H1 (cell line): ENCODE results near the gene CAMSAP3. TPM values are rescaled to one million over a fixed set of nuclear protein-coding genes. Genes with fewer than 3 reads are reported as not detected.

Experiments
- CTCF ChIA-PET: fragments of 300-600 bp; sonication (Branson Sonifier 250); formaldehyde crosslinking; loops from one replicate; lab custom pipeline; 2021; ENCODE audit not compliant: partially characterized antibody; lab: Charles Lee
- POLR2A ChIA-PET: fragments of 300-600 bp; sonication (Branson Sonifier 250); formaldehyde crosslinking; loops from one replicate; lab custom pipeline; 2021; ENCODE audit warnings: inconsistent platforms; ENCODE audit not compliant: partially characterized antibody; lab: Charles Lee
- DNase-seq, 2 experiments: peaks; one replicate each; pipeline versions ENCODE4 v3.0.0 to v3.0.0-alpha.2; 2010 to 2022; ENCODE audit warnings: low spot score in 2 of 2, low read depth in 1 of 2, mixed read lengths in 1 of 2
- FAIRE-seq: peaks from 2 replicates; lab custom pipeline; 2011; peaks lifted over from hg19 to GRCh38; lab: Jason Lieb, UNC
- H2AFZ ChIP-seq: 2 replicates; pipeline ENCODE4 v1.8.1; 2012; ENCODE audit warnings: low read length, inconsistent platforms
- H2AK5ac ChIP-seq: 2 replicates; pipeline ENCODE4 v1.6.1; 2013; ENCODE audit warnings: low read depth, low read length
- H2BK120ac ChIP-seq: replicated peaks from 2 replicates; pipeline ENCODE3; 2013; ENCODE audit warnings: low read depth, low read length, inconsistent platforms
- H2BK12ac ChIP-seq: 2 replicates; pipeline ENCODE4 v1.6.1; 2013; ENCODE audit warnings: low read depth, low read length
- H2BK15ac ChIP-seq: 2 replicates; pipeline ENCODE4 v1.6.1; 2013; ENCODE audit warnings: low read length
- H2BK20ac ChIP-seq: 2 replicates; pipeline ENCODE4 v1.6.1; 2013; ENCODE audit warnings: low read length
- H2BK5ac ChIP-seq: 2 replicates; pipeline ENCODE4 v1.6.1; 2013; ENCODE audit warnings: low read depth, low read length
- H3K14ac ChIP-seq: 2 replicates; pipeline ENCODE4 v1.6.1; 2013; ENCODE audit warnings: inconsistent platforms; ENCODE audit not compliant: insufficient read length
- H3K18ac ChIP-seq: 2 replicates; pipeline ENCODE4 v1.6.1; 2013; ENCODE audit warnings: low read length; ENCODE audit errors: extremely low read depth
- H3K23ac ChIP-seq: 2 replicates; pipeline ENCODE4 v1.6.1; 2013; ENCODE audit warnings: inconsistent platforms; ENCODE audit not compliant: insufficient read length
- H3K23me2 ChIP-seq: 2 replicates; pipeline ENCODE4 v1.6.1; 2013; ENCODE audit warnings: low read depth, low read length
- H3K27ac ChIP-seq: 2 replicates; pipeline ENCODE4 v1.6.1; 2011; ENCODE audit warnings: low read depth, low read length, inconsistent platforms
- H3K27me3 ChIP-seq, 4 experiments: replicated peaks in 1 of 4; 1 replicate in 1 of 4; 2 replicates in 3 of 4; pipeline versions ENCODE4 v1.6.1 to v1.8.1; 2011 to 2013; ENCODE audit warnings: low read length in 3 of 4, mild to moderate bottlenecking in 3 of 4, inconsistent platforms in 2 of 4, mixed read lengths in 2 of 4, moderate library complexity in 1 of 4; ENCODE audit not compliant: control insufficient read depth in 3 of 4, insufficient read depth in 3 of 4; ENCODE audit errors: extremely low read depth in 1 of 4
- H3K36me3 ChIP-seq, 4 experiments: 2 replicates each; pipeline versions ENCODE4 v1.6.1 to v1.8.1; 2011 to 2013; ENCODE audit warnings: mild to moderate bottlenecking in 4 of 4, low read length in 3 of 4, moderate library complexity in 2 of 4, control low read depth in 1 of 4, inconsistent platforms in 1 of 4; ENCODE audit not compliant: insufficient read depth in 4 of 4, control insufficient read depth in 2 of 4
- H3K4ac ChIP-seq: replicated peaks from 2 replicates; pipeline ENCODE3; 2013; ENCODE audit warnings: low read length, low read depth, mixed read lengths, inconsistent platforms; ENCODE audit not compliant: insufficient read length
- H3K4me1 ChIP-seq, 4 experiments: replicated peaks in 1 of 4; 1 replicate in 1 of 4; 2 replicates in 3 of 4; pipeline versions ENCODE4 v1.6.1 to v1.8.1; 2011 to 2013; ENCODE audit warnings: low read length in 3 of 4, inconsistent platforms in 2 of 4, mixed read lengths in 1 of 4; ENCODE audit not compliant: insufficient read depth in 4 of 4, control insufficient read depth in 3 of 4
- H3K4me2 ChIP-seq, 2 experiments: 2 replicates each; pipeline versions ENCODE4 v1.6.1 to v1.8.1; 2011 to 2013; ENCODE audit warnings: low read depth in 2 of 2, low read length in 2 of 2, control low read depth in 1 of 2, inconsistent platforms in 1 of 2, mild to moderate bottlenecking in 1 of 2; ENCODE audit not compliant: insufficient read depth in 1 of 2
- H3K4me3 ChIP-seq, 4 experiments: fragments of 200-600, 300-600 bp in 1 of 4; sonication (generic), shearing (Covaris generic), sonication (Bioruptor Twin) in 1 of 4; 2 replicates each; pipeline versions ENCODE4 v1.5.1 to v1.8.1; 2011 to 2016; ENCODE audit warnings: low read length in 4 of 4, low read depth in 3 of 4, control low read depth in 2 of 4, inconsistent platforms in 2 of 4, mild to moderate bottlenecking in 2 of 4, mixed read lengths in 1 of 4, moderate library complexity in 1 of 4; ENCODE audit not compliant: insufficient read depth in 2 of 4; ENCODE audit errors: extremely low read depth in 1 of 4
- H3K56ac ChIP-seq: replicated peaks from 2 replicates; pipeline ENCODE3; 2013; ENCODE audit warnings: low read depth, mild to moderate bottlenecking, mixed read lengths, low read length, inconsistent platforms; ENCODE audit not compliant: insufficient read length
- H3K79me1 ChIP-seq: 2 replicates; pipeline ENCODE4 v1.6.1; 2013; ENCODE audit warnings: low read depth, low read length, control low read depth
- H3K79me2 ChIP-seq, 2 experiments: 2 replicates each; pipeline versions ENCODE4 v1.6.1 to v1.8.1; 2012 to 2013; ENCODE audit warnings: low read length in 2 of 2, mild to moderate bottlenecking in 2 of 2, inconsistent platforms in 1 of 2; ENCODE audit not compliant: insufficient read depth in 2 of 2, control insufficient read depth in 1 of 2
- H3K9ac ChIP-seq, 4 experiments: replicated peaks in 1 of 4; 1 replicate in 1 of 4; 2 replicates in 3 of 4; pipeline versions ENCODE4 v1.6.1 to v1.8.1; 2011 to 2013; ENCODE audit warnings: low read depth in 3 of 4, low read length in 3 of 4, control low read depth in 2 of 4, mild to moderate bottlenecking in 2 of 4, moderate library complexity in 2 of 4, inconsistent platforms in 1 of 4; ENCODE audit errors: extremely low read depth in 1 of 4
- H3K9me3 ChIP-seq, 2 experiments: 2 replicates each; pipeline versions ENCODE4 v1.6.1 to v1.8.1; 2012 to 2013; ENCODE audit warnings: mild to moderate bottlenecking in 2 of 2, moderate library complexity in 2 of 2, control low read depth in 1 of 2, inconsistent platforms in 1 of 2, low read depth in 1 of 2, low read length in 1 of 2, mixed read lengths in 1 of 2; ENCODE audit not compliant: insufficient read depth in 2 of 2
- H4K20me1 ChIP-seq, 2 experiments: replicated peaks in 1 of 2; 2 replicates each; pipeline versions ENCODE3 to v1.8.1; 2011 to 2013; ENCODE audit warnings: inconsistent platforms in 2 of 2, low read length in 2 of 2, mild to moderate bottlenecking in 1 of 2; ENCODE audit not compliant: insufficient read depth in 2 of 2, control insufficient read depth in 1 of 2
- H4K5ac ChIP-seq: 2 replicates; pipeline ENCODE4 v1.6.1; 2013; ENCODE audit warnings: low read length, low read depth, mixed read lengths, inconsistent platforms; ENCODE audit not compliant: insufficient read length
- H4K8ac ChIP-seq: 2 replicates; pipeline ENCODE4 v1.8.0; 2013; ENCODE audit warnings: mild to moderate bottlenecking, moderate library complexity, low read length, inconsistent platforms; ENCODE audit not compliant: insufficient read depth; ENCODE audit errors: extremely low read depth
- H4K91ac ChIP-seq: replicated peaks from 2 replicates; pipeline ENCODE3; 2013; ENCODE audit warnings: low read length, mixed read lengths, inconsistent platforms; ENCODE audit not compliant: insufficient read length
- BACH1 ChIP-seq: IDR thresholded peaks from 2 replicates; pipeline ENCODE4 v1.6.1; 2012; ENCODE audit warnings: low read length, improper control_type of control experiment
- CTCF ChIP-seq, 3 experiments: IDR thresholded peaks; 1 replicate in 2 of 3; 2 replicates in 1 of 3; pipeline versions ENCODE4 v1.5.1 to v1.6.1; 2011; ENCODE audit warnings: low read length in 3 of 3, mild to moderate bottlenecking in 3 of 3, inconsistent platforms in 2 of 3, low read depth in 1 of 3, moderate library complexity in 1 of 3; ENCODE audit not compliant: insufficient read depth in 1 of 3; ENCODE audit errors: control extremely low read depth in 1 of 3
- RFX5 ChIP-seq: IDR thresholded peaks from 2 replicates; pipeline ENCODE4 v1.6.1; 2011; ENCODE audit warnings: low read depth, low read length, improper control_type of control experiment, borderline replicate concordance
- SRF ChIP-seq: IDR thresholded peaks from 2 replicates; pipeline ENCODE4 v1.6.1; 2011; ENCODE audit warnings: mild to moderate bottlenecking, low read depth, low read length, moderate library complexity
- TAF7 ChIP-seq: optimal IDR thresholded peaks from 2 replicates; pipeline ENCODE3; 2011; ENCODE audit warnings: low read depth, mild to moderate bottlenecking, inconsistent platforms, low read length, moderate library complexity, borderline replicate concordance
- WGBS, 2 experiments: shearing (Covaris generic) in 1 of 2; methylation state at CpG; one replicate each; pipeline versions ENCODE4 v1.1.6 to v1.1.7; 2013 to 2015; ENCODE audit warnings: low lambda C conversion rate in 2 of 2, mixed read lengths in 2 of 2, inconsistent platforms in 1 of 2, low coverage in 1 of 2, missing lambda C conversion rate in 1 of 2; ENCODE audit not compliant: insufficient replicate concordance in 2 of 2, insufficient coverage in 1 of 2, insufficient read length in 1 of 2; ENCODE audit errors: extremely low coverage in 1 of 2, missing lambda C conversion rate in 1 of 2; 5-methylcytosine and 5-hydroxymethylcytosine counted together
- polyA plus RNA-seq, 7 experiments: library from polyadenylated mRNA; depleted of rRNA in 3 of 7; stranded (reverse) in 5 of 7; unstranded in 2 of 7; fragments of >200 nt in 5 of 7; fragments of 200-250 nt in 2 of 7; gene quantifications; 1 replicate in 5 of 7; 2 replicates in 1 of 7; 4 replicates in 1 of 7; pipeline versions ENCODE4 v1.2.1 to v1.2.3, GENCODE V29; 2011 to 2013; ENCODE audit warnings: missing spikeins in 2 of 7, mixed read lengths in 2 of 7
- total RNA-seq: library from RNA; stranded (reverse); fragmentation: NEBNext Ultra II Directional; extraction: Animal tissue kit (Norgen Biotek cat#: 25700); gene quantifications from 2 replicates; pipeline ENCODE4 v1.2.1, GENCODE V29; 2021

Gene CAMSAP3
- total and polyA plus RNA-seq, 2 of the 8 experiments (the other 6 are each of a cell fraction or from before 2014, with no cell fraction given) = 11.4 to 30.4 TPM

DNA sequence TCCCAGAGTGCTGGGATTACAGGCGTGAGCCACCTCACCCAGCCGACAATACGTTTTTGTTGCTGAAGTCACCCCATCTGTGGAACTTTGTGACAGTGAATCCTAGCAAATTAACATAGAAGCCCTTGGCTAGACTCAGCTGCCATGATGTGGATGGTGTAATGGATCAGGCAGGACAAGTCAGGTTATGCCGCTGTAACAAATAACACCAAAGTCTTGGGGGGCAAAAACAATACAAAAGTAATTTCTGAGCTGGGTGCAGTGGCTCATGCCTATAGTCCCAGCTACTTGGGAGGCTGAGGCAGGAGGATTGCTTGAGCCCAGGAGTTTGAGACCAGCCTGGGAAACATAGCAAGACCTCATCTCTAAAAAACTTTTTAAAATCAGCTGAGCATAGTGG, 30.8 kb upstream of the CAMSAP3 start:
- Histone ChIP-seq H3K18ac (no peak overlapping the region), H3K79me1 (no peaks in the 10 kb centered on the region), H4K20me1 (peaks cover 0 to 2% of the 10 kb centered on the region in 2 experiments), H3K4me2 (no peak overlapping the region), H4K5ac (no peak overlapping the region), H3K56ac (no peak overlapping the region), H2AFZ (no peak overlapping the region), H2BK12ac (no peak overlapping the region), H2BK20ac (no peak overlapping the region), H3K23ac (no peak overlapping the region), H3K4me3 (no peak overlapping the region), H4K91ac (no peak overlapping the region), H3K36me3 (no peaks in the 10 kb centered on the region; a peak in 2 of 8 replicates), H3K9me3 (no peaks in the 10 kb centered on the region), H3K27me3 (no peaks in the 10 kb centered on the region), H3K23me2 (no peaks in the 10 kb centered on the region), H2BK120ac (no peak overlapping the region), H3K9ac (no peak overlapping the region), H2BK15ac (no peak overlapping the region), H3K79me2 (no peaks in the 10 kb centered on the region), H4K8ac (no peak overlapping the region), H3K14ac (no peak overlapping the region), H3K4me1 (no peaks in the 10 kb centered on the region), H3K4ac (no peak overlapping the region), H2AK5ac (no peak overlapping the region), H3K27ac (no peak overlapping the region), H2BK5ac (no peak overlapping the region)
- ChIA-PET CTCF (interaction anchor here (0.9 to 2.1 kb wide), 6 partner anchors 19 to 289 kb away, joined by 3 to 7 read pairs (median 4); partner anchors contain the start of genes CAMSAP3 and TRAPPC5), POLR2A (interaction anchor here (1.0 kb wide), 1 partner anchor 10 kb away, joined by 3 read pairs; no protein-coding TSS in a partner anchor)
- DNase-seq (no peak), FAIRE-seq (no peak)
- 96% methylated on average over 4 of the region's 4 CpGs; no CpG with 5 or more reads in 1 of the 2 experiments for WGBS, 2 experiments
- TF ChIP-seq CTCF (IDR thresholded peaks at IDR 0.05; ENCODE audit: control extremely low read depth in 1 of 3, insufficient read depth in 1 of 3, low read depth in 1 of 3, low read length in 3 of 3) = no peak
- TF ChIP-seq BACH1 = no peak
- no peak for TF ChIP-seq TAF7
- TF ChIP-seq SRF = no peak
- no peak for TF ChIP-seq RFX5
